AG09309 (cell line): ENCODE data around the gene HK1.

Experiments used
- DNase-seq: peaks from one replicate; pipeline ENCODE4 v3.0.0-alpha.2; 2010; ENCODE audit warnings: low read depth
- H3K4me3 ChIP-seq: 2 replicates; pipeline ENCODE4 v1.5.1; 2011; ENCODE audit warnings: mild to moderate bottlenecking, low read depth, low read length, moderate library complexity; ENCODE audit not compliant: control insufficient read depth
- TF ChIP-seq, protein P1 (sequence below): IDR thresholded peaks from 2 replicates; pipeline ENCODE4 v1.5.1; 2011; ENCODE audit warnings: mild to moderate bottlenecking, low read depth, low read length, inconsistent platforms; ENCODE audit not compliant: insufficient read depth, control insufficient read depth; ENCODE audit errors: missing control alignments

The HK1 gene

DNA sequence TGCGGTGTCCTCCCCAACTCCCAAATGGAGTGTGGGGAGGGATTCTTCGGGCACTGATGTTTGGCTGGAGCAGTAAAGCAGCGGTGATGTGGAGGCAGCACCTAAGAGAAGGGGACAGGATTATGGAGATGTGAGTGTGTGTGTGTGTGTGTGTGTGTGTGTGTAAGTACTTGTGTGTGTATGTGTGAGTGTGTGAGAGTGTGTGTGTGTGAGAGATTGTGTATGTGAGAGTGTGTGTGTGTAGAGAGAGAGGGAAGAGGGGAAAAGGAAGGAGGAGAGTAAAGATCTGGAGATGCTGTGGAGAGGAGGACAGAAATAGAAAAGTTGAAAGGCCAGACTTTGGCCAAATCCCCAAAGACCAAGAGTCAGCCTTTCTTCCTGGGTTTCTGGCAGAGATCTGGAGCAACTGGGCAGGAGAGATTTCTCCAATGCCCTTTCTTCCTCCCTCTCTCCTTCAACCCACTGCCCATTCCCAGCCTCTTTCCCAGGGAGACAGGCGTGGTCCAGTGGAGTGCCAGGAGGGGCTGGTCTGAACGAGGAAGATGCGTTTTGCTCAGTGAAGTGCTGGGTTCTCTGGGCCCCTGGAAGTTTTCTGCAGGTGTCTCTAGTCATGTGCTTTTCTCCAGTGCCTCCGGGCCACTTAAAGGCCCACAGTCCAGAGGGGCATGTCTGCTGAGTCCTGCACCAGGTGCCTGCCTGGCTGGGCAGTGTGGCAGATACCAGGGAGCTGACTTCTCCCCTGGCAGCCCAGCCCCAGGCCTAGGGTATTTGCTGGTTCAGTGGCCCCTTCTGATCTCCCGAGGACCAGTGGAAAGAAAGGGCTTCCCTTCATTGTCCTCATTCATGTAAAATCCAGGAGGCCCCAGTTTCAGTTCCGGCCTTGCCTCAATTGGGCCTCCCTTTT lies 60.5 kb downstream of the HK1 start:
- TF ChIP-seq, protein P1, sequence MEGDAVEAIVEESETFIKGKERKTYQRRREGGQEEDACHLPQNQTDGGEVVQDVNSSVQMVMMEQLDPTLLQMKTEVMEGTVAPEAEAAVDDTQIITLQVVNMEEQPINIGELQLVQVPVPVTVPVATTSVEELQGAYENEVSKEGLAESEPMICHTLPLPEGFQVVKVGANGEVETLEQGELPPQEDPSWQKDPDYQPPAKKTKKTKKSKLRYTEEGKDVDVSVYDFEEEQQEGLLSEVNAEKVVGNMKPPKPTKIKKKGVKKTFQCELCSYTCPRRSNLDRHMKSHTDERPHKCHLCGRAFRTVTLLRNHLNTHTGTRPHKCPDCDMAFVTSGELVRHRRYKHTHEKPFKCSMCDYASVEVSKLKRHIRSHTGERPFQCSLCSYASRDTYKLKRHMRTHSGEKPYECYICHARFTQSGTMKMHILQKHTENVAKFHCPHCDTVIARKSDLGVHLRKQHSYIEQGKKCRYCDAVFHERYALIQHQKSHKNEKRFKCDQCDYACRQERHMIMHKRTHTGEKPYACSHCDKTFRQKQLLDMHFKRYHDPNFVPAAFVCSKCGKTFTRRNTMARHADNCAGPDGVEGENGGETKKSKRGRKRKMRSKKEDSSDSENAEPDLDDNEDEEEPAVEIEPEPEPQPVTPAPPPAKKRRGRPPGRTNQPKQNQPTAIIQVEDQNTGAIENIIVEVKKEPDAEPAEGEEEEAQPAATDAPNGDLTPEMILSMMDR: no peak
- DNase-seq: no peak
- no peak overlapping the region for H3K4me3 ChIP-seq

DNA sequence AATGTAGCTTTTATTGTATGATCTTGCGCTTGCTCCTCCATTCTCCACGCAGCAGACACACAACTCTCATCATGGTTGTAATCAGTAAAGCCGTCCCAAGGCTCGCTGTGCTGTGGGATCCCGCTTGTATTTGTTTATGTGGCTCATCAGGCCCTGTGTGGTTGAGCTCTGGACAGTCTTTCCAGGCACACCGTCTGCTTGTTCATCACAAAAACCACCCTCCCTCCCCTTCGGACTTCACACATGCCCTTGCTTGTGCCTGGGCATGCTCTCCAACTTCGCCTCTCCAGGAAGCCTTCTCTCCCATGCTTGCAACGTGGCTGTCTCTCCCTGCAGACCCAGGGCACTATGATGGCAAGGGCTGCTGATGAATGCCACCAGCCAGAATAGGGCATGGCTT lies 62.4 kb downstream of the HK1 start:
- DNase-seq: no peak
- TF ChIP-seq, protein P1: no peak
- H3K4me3 ChIP-seq: no peak overlapping the region

DNA sequence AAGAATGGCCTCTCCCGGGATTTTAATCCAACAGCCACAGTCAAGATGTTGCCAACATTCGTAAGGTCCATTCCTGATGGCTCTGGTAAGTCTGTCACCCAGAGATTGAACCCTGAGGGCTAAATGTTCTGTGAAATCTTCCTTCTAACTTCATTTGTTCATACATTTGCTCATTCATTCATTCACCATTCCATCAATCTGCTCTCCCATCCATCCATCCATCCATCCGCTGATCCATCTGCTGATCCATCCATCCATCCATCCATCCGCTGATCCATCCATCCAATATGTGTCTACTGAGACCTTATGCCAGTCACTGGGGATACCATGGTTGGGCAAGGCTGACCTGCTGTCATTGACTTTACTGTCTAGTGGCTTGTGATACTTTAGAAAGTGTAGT lies 65.6 kb downstream of the HK1 start:
- DNase-seq: no peak
- TF ChIP-seq, protein P1: no peak
- no peak overlapping the region for H3K4me3 ChIP-seq

DNA sequence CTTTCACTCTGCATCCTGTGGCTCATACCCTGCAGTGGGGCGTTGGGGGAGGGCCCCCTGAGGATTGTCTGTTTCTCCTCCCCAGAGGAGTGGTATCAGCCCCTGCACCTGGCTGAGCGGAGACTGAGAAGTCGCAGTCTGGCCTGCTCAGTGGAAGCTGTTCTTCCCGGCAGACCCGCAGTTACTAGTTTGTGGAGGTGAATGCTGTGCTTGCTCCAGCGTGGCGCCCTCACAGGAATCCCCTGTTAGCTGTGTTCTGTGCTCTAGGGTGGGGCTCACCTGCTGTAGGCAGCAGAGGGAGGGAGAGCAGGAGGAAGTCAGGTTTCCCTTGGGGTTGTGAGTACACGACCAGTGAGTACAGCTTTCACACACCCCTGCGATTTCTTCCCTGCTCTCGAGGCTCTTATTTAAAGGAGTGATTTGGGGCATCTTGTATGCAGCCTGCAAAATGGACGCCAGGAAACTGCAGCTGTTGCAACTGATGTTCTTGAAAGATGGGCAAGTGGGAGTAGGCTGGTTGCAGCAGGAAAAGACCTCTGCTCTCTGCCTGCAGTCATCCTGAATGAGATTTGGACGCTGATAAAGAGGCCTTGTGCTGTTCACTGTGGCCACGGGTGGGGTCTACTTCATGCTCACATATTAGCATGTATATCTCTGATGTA lies 66.4 kb downstream of the HK1 start:
- no peak overlapping the region for H3K4me3 ChIP-seq
- TF ChIP-seq, protein P1: no peak
- no peak for DNase-seq

DNA sequence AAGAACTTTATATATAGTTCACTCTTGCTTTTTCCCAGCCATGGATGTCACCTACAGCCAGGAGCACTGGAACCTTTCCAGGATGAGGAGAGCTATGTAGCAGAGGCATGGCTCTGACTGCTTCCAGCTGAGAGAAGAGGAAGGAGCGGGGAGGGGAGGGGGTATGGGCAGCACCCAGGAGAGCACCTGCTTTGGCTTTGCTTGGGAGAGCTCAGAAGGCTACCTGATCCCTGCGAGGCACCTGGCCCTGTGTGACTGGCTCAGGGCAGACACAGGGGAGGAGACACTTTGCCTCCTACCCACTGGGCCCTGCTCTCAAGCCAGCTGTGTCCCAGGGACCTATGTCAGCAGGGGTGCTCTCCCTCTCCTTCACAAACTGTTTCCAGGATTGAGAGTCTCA lies 67.1 kb downstream of the HK1 start:
- H3K4me3 ChIP-seq: no peak overlapping the region
- no peak for DNase-seq
- TF ChIP-seq, protein P1: no peak

DNA sequence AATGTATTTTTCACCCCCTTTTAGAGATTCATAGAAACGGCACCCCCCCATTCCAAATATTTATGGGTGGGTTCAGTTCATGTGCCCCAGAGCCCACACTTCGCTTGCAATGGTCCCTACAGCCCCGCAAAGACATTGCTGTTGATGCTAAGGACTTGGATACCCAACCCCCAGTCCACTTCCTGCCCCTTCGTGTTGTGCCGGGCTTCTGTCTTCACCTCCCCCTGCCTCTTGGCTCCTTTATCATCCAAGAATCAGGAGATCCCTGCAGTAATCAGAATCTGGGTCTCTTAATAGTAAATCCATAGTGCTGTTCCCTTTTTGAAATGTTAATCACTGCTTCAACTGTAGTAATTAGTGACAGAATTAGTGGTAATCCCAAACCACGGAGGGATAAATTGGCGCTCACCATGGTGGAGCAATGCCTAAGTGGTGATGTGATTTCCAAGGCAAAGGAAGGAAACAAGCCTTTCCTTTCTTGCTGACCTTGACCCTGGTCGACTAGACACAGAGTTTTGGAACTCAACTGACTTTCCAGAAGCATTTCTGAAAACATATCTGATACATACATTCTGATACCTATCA lies 67.7 kb downstream of the HK1 start:
- DNase-seq: no peak
- no peak overlapping the region for H3K4me3 ChIP-seq
- TF ChIP-seq, protein P1: no peak
